Measurements from ENCODE around the gene METTL5.
"Not testable (repeated sequence)": the region's sequence is repeated elsewhere in the genome, so short reads cannot be mapped to it uniquely, and the experiment has no call there.

Gene METTL5

DNA sequence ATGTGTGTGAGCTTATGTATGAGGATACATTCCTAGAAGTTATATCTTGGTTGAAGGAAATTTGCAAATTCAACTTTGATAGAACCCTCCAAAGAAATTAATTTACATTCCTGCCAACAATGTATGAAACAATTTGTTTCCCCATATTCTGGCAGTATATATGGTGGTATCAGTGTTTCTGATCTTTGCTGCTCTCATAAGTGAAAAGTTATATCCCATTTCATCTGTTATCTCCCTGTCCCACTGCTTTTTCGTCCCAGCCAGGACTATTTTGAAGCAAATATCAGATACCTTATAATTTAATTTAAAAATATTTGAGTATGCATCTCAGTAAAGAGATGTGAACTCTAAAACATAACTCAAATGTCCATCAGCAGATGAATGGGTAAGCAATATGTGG is 9.7 kb upstream of the METTL5 start:
- no peak for DNase-seq (ENCODE audit: low read depth in 2 of 2, low spot score in 1 of 2)

DNA sequence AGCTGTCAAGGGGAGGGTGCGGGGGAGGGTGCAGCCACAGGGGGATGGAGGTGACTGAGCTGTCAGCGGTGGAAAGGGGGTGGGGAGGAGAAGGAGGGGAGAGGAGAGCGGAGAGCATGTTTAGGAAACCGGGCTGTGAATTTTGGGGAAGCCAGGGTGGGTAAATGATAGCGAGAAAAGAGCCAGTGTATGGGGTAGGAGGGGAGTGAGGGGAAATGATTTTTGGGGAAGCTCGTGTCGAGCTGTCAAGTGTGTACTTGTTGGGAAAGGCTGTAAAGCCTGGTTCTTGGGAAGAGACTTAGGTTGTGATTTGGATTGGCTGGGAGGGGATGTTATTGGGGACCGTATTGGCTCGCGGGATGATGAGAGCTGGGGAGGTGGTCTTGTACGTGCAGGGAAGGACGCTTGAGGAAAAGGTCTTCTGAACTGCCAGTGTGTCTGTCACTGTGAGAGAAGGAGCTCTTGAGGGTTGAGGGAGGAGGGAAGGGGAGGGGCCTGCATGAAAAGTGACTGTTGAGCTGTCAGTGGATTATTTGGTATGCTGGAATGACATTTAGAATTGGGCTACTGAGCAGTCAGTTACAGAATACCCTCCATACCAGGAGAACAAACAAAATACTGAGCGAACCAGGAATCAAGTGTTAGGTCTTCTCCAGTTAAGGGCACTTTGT is 3.6 kb upstream of the METTL5 start:
- DNase-seq (ENCODE audit: low read depth in 2 of 2, low spot score in 1 of 2), result peak; percentile 20 to 26

DNA sequence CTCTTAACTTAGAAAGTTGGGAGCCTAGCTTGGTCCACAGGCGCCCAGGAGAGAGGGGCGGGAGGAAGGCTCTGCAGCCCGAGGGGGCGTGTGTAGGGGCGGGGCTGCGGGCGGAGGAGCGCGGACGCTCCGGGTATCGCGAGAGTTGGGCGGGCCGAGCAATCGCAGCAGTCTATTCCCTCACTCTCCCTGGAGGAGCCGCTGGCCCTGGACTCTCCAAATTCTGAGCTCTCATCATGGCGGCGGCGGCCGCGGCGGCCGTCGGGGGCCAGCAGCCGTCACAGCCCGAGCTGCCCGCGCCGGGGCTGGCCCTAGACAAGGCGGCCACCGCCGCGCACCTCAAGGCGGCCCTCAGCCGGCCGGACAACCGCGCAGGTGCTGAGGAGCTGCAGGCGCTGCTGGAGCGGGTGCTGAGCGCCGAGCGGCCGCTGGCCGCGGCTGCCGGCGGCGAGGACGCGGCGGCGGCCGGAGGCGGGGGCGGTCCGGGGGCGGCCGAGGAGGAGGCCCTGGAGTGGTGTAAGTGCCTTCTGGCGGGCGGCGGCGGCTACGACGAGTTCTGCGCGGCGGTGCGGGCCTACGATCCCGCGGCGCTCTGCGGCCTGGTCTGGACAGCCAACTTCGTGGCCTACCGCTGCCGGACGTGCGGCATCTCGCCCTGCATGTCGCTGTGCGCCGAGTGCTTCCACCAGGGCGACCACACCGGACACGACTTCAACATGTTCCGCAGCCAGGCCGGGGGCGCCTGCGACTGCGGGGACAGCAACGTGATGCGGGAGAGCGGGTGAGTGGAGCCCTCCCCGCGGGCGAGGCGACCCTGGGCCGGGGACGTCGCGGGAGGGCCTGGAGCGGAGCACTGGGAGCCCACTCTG is 2.8 kb upstream of the METTL5 start, which contains the start of gene UBR3:
UBR3 (plus strand) TSS at position 183 of the 869 bp plus-strand sequence; CDS start at position 237, 54 bp downstream.
- DNase-seq (ENCODE audit: low read depth in 2 of 2, low spot score in 1 of 2), result peak; percentile 77 to 81

DNA sequence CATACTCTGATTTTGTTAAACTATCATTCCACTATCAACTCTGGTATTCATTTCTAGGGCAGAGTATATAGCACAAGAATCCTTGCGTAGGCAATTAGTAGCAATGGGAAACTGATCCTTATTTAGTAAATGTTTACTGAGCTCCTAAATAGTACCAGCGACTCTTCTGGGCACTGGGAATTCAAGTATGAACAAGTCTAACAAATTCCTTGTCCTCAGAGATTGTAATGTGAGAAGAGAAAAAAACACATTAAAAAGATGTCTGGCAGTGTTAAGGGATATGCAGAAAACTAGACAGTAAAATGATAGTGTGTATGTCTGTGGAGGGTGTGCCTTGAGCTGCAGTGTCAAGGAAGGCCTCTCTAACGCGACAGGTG is 721 bp downstream of the METTL5 start:
- no peak for DNase-seq (ENCODE audit: low read depth in 2 of 2, low spot score in 1 of 2)

DNA sequence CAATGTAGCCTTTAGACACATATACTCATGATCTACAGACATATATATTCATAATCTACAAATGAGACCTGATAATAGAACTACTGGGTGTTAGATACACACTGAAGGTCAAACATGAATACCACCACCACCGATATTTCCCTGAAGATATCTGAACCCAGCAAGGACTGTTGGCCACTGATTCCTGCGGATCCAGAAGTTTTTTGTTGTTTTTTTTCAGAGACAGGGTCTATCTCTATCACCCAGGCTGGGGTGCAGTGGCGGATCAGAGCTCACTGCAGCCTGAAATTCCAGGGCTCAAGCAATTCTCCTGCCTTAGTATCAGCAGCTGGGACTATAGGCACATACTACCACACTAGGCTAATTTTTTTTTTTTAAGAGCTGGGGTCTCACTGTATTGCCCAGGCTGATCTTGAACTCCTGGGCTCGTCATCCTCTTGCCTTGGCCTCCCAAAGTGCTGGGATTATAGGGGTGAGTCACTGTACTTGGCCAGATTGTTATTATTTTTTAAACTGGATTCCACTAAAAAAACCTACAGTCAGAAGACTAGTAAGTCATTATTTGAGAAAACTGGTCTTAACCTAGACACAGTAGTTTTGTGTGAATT is 1.8 kb downstream of the METTL5 start:
- DNase-seq (ENCODE audit: low read depth in 2 of 2, low spot score in 1 of 2), result no peak

DNA sequence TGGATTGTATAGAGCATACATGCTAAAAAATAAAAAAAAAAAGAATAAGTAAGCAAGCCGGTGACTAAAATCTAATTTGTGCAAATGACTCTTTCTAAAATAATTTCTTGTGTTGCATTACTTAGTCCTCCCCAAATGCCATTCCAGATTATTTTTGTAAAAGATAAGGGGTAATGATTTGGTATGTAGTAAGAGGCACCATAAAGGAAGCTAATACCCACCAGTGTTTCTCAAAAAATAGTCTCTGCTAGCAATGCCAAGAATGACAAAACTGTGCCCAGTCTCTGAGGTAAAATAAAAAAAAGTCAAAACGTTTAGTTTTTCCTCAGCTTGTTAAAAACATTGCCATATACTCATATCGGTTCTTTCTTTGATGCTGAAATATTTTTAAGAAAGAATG is 2.7 kb downstream of the METTL5 start:
- DNase-seq (ENCODE audit: low read depth in 2 of 2, low spot score in 1 of 2), result no peak

DNA sequence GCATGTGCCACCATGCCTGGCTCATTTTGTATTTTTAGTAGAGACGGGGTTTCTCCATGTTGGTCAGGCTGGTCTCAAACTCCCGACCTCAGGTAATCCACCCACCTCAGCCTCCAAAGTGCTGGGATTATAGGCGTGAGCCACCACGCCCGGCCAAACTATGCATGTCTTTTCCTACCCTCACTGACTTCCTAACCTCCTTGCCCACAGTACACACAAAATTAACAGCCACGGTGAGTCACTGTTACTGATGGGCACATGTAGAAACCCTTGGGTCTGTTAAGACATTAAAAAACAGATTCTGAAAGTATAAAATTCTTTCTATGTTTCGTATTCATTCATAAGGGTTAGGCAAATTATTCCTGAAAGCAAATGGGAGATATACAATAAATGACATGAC is 4.6 kb downstream of the METTL5 start:
- not testable (repeated sequence) for DNase-seq (ENCODE audit: low read depth in 2 of 2, low spot score in 1 of 2)

DNA sequence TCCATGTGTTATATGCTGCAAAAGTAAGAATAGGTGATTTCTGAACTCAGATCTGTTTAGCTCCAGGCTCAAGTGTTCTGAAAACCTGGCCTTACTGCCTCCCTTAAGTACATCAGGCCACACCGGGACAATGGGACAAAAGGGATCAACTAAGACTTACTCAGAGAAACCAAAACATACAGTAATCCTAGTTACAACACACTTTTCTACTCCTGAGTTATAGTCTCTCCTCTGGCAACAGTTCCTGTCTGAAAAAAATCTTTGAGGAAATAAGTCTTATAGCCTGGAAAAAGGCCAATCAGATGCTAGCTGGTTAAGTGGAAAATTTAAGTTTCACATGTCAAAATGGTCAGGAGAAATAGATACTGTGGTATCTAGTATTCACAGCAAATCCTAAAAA is 5.6 kb downstream of the METTL5 start:
- DNase-seq (ENCODE audit: low read depth in 2 of 2, low spot score in 1 of 2), result no peak

DNA sequence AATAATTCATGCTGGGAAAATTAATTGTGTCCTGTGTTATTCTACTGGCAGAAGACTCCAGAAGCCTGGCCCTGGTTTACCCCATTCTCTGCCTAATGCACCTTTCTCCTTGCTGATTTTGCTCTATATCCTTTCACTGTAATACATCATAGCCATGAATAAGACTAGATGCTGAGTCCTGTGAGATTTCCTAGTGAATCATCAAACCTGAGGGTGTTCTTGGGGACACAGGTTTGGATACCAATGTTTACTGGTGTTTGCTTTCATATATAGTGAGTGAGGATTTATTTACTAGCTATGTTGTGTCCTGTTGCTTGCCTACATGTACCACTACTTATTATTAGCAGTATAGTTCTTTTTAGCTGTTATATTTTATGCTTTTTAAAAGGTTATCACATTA is 6.5 kb downstream of the METTL5 start:
- DNase-seq (ENCODE audit: low read depth in 2 of 2, low spot score in 1 of 2), result no peak

DNA sequence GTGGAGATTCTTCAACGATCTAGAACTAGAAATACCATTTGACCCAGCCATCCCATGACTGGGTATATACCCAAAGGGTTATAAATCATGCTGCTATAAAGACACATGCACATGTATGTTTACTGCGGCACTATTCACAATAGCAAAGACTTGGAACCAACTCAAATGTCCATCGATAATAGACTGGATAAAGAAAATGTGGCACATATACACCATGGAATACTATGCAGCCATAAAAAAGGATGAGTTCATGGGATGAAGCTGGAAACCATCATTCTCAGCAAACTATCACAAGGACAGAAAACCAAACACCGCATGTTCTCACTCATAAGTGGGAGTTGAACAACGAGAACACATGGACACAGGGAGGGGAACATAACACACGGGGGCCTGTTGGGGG is 7.3 kb downstream of the METTL5 start:
- DNase-seq (ENCODE audit: low read depth in 2 of 2, low spot score in 1 of 2), result not testable (repeated sequence)

DNA sequence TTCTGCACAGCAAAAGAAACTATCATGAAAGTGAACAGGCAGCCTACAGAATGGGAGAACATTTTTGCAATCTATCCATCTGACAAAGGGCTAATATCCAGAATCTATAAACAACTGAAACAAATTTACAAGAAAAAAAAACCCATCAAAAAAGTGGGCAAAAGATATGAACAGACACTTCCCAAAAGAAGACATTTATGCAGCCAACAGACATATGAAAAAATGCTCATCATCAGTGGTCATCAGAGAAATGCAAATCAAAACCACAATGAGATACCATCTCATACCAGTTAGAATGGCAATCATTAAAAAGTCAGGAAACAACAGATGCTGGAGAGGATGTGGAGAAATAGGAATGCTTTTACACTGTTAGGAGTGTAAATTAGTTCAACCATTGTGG is 7.7 kb downstream of the METTL5 start:
- DNase-seq (ENCODE audit: low read depth in 2 of 2, low spot score in 1 of 2), result not testable (repeated sequence)

DNA sequence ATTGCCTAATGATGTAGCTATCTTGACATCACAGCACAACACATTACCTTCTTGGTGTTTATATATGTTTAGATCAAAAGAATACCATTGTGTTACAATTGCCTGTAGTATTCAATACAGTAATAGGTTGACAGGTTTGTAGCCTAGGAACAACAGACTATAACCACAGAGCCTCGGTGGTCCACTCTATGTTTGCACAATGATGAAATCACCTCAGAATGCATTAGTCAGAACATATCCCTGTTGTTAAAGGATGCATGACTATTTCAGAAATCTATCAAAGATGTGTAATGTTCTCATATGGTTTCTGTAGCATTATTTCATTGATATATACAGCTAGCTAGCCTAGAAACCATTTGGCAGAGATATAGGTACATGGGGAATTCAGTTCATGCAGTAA is 8.9 kb downstream of the METTL5 start:
- no peak for DNase-seq (ENCODE audit: low read depth in 2 of 2, low spot score in 1 of 2)

DNA sequence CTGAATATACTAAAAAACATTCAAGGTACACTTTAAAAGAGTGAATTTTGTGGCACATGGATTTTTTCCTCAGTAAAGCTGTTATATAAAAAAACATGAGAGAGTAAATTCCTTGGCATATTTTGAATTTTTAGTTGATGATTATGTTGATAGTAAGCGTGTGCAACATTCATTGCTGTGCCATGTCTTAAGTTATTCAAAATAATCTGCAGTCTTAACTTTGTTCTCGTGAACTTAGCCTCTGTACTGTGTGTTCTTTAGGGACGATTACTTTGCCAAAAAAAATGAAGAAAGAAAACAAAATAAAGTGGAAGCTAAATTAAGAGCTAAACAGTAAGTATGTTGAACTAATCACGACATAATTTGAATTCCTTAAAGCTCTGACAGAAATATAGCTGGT is 16.5 kb downstream of the METTL5 start:
- DNase-seq (ENCODE audit: low read depth in 2 of 2, low spot score in 1 of 2), result no peak

DNA sequence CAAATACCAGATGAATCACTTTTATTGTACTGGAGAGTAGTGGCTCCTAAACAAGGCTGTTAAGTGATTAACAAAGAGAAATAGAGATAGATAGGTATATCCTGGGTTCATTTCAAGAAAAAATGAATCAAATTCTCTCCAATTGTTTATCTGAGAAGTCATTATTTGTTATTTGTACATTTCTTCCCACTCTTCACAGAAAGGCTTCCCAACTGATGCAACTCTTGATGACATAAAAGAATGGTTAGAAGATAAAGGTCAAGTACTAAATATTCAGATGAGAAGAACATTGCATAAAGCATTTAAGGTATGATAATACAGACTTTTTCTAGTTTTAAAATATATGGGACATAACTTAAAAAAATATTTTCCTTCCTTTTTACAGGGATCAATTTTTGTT is 18.1 kb downstream of the METTL5 start:
- no peak for DNase-seq (ENCODE audit: low read depth in 2 of 2, low spot score in 1 of 2)

DNA sequence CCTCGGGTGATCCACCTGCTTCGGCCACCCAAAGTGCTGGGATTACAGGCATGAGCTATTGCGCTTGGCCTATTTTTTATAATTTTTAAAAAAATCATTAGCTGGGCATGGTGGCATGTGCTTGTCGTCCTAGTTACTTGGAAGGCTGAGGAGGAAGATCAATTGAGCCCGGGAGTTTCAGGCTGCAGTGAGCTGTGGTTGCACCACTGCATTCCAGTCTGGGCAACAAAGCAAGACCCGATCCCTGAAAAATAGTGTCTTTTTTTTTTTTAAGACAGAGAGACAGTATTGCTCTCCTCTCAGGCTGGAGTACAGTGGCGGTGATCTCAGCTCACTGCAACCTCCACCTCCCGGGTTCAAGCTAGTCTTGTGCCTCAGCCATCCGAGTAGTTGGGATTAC is 21.2 kb downstream of the METTL5 start:
- no peak for DNase-seq (ENCODE audit: low read depth in 2 of 2, low spot score in 1 of 2)

DNA sequence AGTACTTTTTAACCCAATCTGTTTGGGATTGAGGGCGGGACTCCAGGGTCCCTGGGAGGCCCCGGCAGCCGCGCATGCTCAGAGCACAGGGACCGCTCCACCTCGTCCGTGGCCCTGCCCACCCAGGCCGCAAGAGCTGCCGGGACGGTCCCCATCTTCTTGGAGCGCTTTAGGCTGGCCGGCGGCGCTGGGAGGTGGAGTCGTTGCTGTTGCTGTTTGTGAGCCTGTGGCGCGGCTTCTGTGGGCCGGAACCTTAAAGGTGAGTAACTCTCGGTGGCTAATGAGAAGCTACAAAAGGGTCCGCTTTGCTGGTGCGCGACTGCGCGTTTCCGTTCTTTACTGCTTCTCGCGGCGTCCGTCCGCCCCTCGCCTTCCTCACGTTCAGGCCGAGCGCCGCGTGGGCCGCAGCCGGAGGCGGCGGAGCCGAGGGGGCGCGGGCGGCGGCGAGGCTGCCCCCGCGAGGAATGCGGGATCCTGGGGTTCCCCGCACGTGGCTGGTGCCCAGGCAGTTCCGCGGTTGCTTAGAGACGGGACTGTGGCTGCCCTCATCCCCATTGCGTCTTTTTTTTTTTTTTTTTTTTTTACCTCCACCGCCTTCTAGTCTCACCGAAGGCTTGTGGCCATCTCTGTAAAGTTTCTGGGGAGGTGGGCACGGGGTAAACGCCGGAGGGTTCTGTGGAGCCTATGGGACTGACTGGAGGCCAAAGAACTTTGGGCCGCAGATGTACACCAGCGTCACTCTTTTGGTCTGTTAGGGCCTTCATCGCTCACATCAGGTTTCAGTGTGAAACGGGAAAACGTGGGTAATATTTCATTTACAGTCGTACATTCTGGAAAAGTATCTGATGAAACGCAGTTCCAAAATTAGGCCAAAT is 25.8 kb downstream of the METTL5 start, which contains the start of gene SSB:
SSB (plus strand) TSS at position 154 of the 875 bp plus-strand sequence. CDS start 2,090 bp downstream, outside the sequence.
- DNase-seq (ENCODE audit: low read depth in 2 of 2, low spot score in 1 of 2), result peak; percentile 86 to 92

DNA sequence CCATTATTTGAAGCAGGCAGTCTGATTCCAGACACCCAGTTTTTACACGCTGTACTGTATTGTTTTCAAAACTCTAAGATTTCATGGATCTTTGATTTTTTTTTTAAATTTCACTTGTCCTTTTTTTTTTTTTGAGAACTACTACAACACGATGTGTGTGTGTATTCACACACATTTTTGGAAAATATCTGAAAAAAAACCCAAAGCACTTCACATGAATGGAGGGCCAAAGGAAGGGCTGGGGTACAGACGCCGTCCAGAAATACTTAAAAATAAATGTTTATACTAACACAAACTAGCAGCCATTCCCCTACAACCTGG is 26.3 kb downstream of the METTL5 start:
- DNase-seq (ENCODE audit: low read depth in 2 of 2, low spot score in 1 of 2), result no peak

DNA sequence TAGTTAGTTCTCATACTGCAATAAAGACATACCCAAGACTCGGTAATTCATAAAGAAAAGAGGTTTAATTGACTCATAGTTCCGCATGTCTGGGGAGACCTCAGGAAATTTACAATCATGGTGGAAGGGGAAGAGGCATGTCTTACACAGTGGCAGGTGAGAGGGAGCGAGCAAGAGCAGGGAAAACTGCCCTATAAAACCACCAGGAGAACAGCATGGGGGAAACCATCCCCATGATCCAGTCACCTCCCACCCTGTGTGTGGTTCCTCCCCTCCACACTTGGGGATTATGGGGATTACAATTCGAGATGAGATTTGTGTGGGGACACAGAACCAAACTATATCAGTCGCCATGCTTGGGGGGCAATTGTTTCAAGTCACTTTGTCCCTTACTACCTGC is 27.1 kb downstream of the METTL5 start:
- DNase-seq (ENCODE audit: low read depth in 2 of 2, low spot score in 1 of 2), result no peak

DNA sequence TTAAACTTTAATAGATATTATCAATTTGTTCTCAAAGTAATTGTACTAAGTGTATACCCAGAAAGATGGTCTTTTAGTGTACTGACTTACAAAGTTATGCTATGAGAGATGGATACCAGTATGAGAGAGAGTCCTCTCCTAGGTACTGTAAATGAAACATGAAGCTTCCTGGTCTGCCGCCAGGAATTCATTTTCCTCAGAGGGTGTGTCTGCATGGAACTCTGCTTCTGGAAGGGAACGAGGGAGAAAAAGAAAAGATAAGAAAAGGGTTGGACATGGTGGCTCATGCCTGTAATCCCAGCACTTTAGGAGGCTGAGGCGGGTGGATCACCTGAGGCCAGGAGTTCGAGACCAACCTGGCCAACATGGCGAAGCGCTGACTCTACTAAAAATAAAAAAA is 28.3 kb downstream of the METTL5 start:
- DNase-seq (ENCODE audit: low read depth in 2 of 2, low spot score in 1 of 2), result no peak

DNA sequence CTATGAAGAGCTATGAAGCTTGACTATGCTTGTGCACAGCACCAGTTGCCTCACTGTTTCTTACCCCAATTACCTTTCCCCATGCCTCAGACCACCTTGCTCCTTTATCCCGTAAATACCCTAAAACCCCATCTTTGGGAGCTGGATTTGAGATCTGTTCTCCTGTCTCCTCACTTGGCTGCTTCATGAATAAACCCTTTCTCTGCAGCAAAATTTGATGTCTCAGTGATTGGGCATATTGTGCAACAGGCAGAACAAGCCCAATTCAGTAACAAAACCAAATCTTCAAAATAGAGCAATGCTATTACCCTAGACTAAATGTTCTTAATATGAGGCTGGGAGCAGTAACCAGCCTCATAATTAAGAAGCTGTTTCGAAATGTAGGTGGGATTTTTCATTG is 29.5 kb downstream of the METTL5 start:
- DNase-seq (ENCODE audit: low read depth in 2 of 2, low spot score in 1 of 2), result no peak

DNA sequence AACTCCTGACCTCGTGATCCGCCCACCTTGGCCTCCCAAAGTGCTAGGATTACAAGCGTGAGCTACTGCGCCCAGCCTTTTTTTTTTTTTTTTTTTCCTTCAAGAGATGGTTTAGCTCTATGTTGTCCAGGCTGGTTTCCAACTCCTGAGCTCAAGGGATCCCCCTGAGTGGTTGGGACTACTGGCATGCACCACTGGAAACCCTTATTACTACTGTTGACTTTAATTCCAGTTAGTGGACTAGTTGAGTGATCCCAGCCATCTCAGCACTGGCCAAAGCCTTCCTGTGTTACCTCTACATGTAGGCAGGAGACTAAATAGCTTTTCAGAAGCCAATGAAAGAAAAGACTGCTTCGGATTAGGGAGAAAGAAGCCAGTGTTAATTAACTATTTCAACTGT is 34.1 kb downstream of the METTL5 start:
- DNase-seq (ENCODE audit: low read depth in 2 of 2, low spot score in 1 of 2), result no peak

Measured in stimulated activated CD8-positive, alpha-beta memory T cell treated with anti-CD3 and anti-CD28 coated beads, Interleukin-4, amount 100 ng/mL, for 4 hours (primary cell).